Tibial nerve (tissue), 4 donors: ENCODE measurements around the gene ABHD15. TPM values are rescaled to one million over a fixed set of nuclear protein-coding genes. Genes with fewer than 3 reads are reported as not detected.

ENCODE experiments used
- DNase-seq, 2 donors: peaks; one replicate each; pipeline ENCODE4 v3.0.0-alpha.2; 2019; ENCODE audit warnings: low spot score in 2 of 2
- H3K27ac ChIP-seq, 4 donors: fragments of 200-600 bp; sonication (generic) in 3 of 4; one replicate each; pipeline ENCODE4 v1.5.1; 2017 to 2019; ENCODE audit warnings: mild to moderate bottlenecking in 1 of 4
- H3K27me3 ChIP-seq, 2 donors: fragments of 200-600 bp; sonication (generic) in 1 of 2; one replicate each; pipeline versions ENCODE4 v1.5.1 to v1.6.0; 2017 to 2019
- H3K36me3 ChIP-seq, 3 donors: fragments of 200-600 bp; sonication (generic); one replicate each; pipeline ENCODE4 v1.5.1; 2018 to 2019
- H3K4me1 ChIP-seq, 4 donors: fragments of 200-600 bp; sonication (generic) in 3 of 4; one replicate each; pipeline ENCODE4 v1.5.1; 2017 to 2019
- H3K4me3 ChIP-seq, 4 donors: fragments of 200-600 bp; sonication (generic) in 3 of 4; one replicate each; pipeline ENCODE4 v1.5.1; 2017 to 2019; ENCODE audit warnings: mild to moderate bottlenecking in 1 of 4, moderate library complexity in 1 of 4
- H3K9me3 ChIP-seq, 4 donors: fragments of 200-600 bp; sonication (generic) in 3 of 4; one replicate each; pipeline ENCODE4 v1.5.1; 2017 to 2019
- CTCF ChIP-seq, 5 experiments: fragments of 200-600 bp in 3 of 5; fragments of 450-650 bp in 2 of 5; sonication (generic) in 3 of 5; IDR thresholded peaks; one replicate each; pipeline ENCODE4 v1.5.1; 2016 to 2019; ENCODE audit warnings: antibody characterized with exemption in 5 of 5, mild to moderate bottlenecking in 3 of 5, moderate library complexity in 2 of 5
- EP300 ChIP-seq, 2 donors: sonication (generic); formaldehyde crosslinking; IDR thresholded peaks; one replicate each; pipeline ENCODE4 v1.6.1; 2017; ENCODE audit warnings: antibody characterized with exemption in 2 of 2, mild to moderate bottlenecking in 1 of 2
- POLR2A ChIP-seq, 2 donors: fragments of 450-650 bp; IDR thresholded peaks; one replicate each; pipeline ENCODE4 v1.6.1; 2017; ENCODE audit warnings: antibody characterized with exemption in 2 of 2, mild to moderate bottlenecking in 2 of 2, moderate library complexity in 2 of 2
- WGBS, 2 donors: methylation state at CpG; one replicate each; pipeline ENCODE4 v1.1.5; 2018; 5-methylcytosine and 5-hydroxymethylcytosine counted together
- total RNA-seq, 4 donors: library from RNA; depleted of rRNA; stranded (reverse); fragments of >200 nt; gene quantifications; one replicate each; pipeline ENCODE4 v1.1.0, GENCODE V29; 2016

The ABHD15 gene
- total RNA-seq, 4 donors from 2014 or later = 25.7 to 32.7 (median 30.3) TPM

- TF ChIP-seq POLR2A (IDR thresholded peaks at IDR 0.05) (no peak), CTCF (IDR thresholded peaks at IDR 0.05) (no peak), EP300 (IDR thresholded peaks at IDR 0.05) (no peak)
- Histone ChIP-seq H3K27ac (peak overlapping the region; percentile 80 to 95 (median 88)), H3K4me3 (peak overlapping the region; percentile 81 to 97 (median 92)), H3K9me3 (no peaks in the 10 kb centered on the region), H3K27me3 (no peaks in the 10 kb centered on the region), H3K36me3 (peaks cover 0 to 2% (median 0%) of the 10 kb centered on the region in 3 donors), H3K4me1 (peaks cover 0 to 90% (median 69%) of the 10 kb centered on the region in 4 donors)
- WGBS, 2 donors = 8 to 16% methylated on average over 5 to 8 of the region's 8 CpGs
- DNase-seq = no peak
Measured at GRCh38 chr17:29588017-29588561, 21.3 kb upstream of the ABHD15 start.

GRCh38 chr17:29587591-29587990 is 20.8 kb upstream of the ABHD15 start:
- DNase-seq = no peak
- no peaks in the 10 kb centered on the region for H3K9me3 ChIP-seq
- H3K36me3 ChIP-seq = peaks cover 0 to 7% (median 0%) of the 10 kb centered on the region in 3 donors
- no peak for TF ChIP-seq CTCF (IDR thresholded peaks at IDR 0.05)
- TF ChIP-seq POLR2A (IDR thresholded peaks at IDR 0.05) = no peak
- no peak for TF ChIP-seq EP300 (IDR thresholded peaks at IDR 0.05)
- 44 to 51% methylated on average over 6 of the region's 6 CpGs for WGBS, 2 donors
- H3K4me3 ChIP-seq = peak overlapping the region; percentile 81 to 97 (median 92)
- peak overlapping the region; percentile 32 to 95 (median 86) for H3K27ac ChIP-seq
- peaks cover 0 to 91% (median 68%) of the 10 kb centered on the region in 4 donors for H3K4me1 ChIP-seq
- H3K27me3 ChIP-seq = no peaks in the 10 kb centered on the region

DNA sequence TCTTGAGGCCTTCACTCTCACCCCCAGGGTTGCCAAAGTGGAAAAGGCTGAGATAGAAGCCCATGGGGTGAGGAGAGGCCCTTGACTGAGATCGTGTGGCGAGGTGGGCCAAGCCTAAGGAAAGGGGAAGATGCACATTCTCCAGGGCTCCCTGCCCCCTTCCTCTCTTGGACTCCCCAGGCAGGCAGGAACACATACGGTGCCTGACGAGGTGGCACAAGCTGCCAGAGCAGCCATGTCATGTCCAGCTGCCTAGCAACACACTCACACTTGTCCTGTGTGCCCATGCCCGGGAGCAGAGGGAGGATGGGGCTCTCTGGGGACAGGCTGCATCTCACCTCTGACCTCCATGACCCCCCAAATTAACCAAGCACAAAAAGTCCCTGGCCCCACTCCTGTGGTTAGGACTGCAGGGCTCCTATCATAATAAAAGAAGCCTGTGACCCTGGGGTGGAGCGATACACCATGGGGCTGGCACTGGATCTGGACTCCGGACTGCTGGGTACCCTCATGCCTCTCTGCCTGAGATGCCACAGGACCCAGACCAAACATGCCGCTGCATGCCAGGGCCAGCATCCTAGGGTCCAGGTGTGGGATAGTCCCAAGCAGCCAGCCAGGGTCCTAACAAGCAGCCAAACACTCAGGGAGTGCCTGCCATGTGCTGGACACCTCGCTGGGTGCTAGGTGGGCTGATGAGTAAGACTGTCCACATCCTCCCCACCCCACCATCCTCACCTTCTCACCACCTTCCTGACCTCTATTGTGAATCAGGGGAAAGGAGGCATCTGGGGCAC is 20.0 kb upstream of the ABHD15 start:
- no peaks in the 10 kb centered on the region for H3K9me3 ChIP-seq
- H3K4me3 ChIP-seq = peak overlapping the region in 3 of 4 donors; percentile 87 to 97 (median 96)
- H3K27me3 ChIP-seq = no peaks in the 10 kb centered on the region
- no peak for DNase-seq
- 48 to 52% methylated on average over 9 of the region's 9 CpGs for WGBS, 2 donors
- peak overlapping the region; percentile 32 to 95 (median 86) for H3K27ac ChIP-seq
- H3K36me3 ChIP-seq = peaks cover 0 to 15% (median 6%) of the 10 kb centered on the region in 3 donors
- no peak for TF ChIP-seq EP300 (IDR thresholded peaks at IDR 0.05)
- TF ChIP-seq CTCF (IDR thresholded peaks at IDR 0.05) = no peak
- no peak for TF ChIP-seq POLR2A (IDR thresholded peaks at IDR 0.05)
- H3K4me1 ChIP-seq = peaks cover 0 to 91% (median 63%) of the 10 kb centered on the region in 4 donors

DNA sequence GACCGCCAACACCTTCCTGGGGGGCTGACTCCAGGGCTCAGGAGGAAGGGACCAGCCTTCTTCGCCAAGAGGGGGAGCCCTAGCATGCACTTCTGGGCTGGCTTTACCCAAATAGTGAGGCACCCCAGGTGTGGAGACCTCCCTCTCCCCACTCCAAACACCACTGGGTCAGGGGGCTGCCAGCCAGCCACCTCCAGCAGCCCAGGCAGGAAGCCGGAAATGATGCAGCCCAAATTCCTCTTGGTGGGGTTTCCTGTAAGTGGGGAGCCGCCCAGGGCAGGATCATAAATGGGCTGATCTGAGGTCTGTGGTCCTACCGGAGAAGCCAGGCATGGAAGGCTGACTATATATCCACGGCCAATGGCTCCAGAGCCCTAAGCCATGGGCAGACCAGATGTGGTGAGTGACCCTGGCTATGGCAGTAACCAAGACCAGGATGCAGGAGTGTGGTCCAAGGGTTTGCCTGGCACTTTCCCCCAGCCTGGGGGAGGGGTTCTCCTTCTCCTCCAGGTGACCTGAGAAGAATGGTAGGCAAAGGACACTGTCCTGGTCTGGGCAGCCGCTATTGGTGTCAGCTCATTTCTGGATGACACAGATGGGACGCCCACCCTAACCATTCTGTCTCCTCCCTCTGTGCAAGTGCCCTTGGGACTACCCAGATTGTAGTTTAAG is 18.4 kb upstream of the ABHD15 start:
- TF ChIP-seq CTCF (IDR thresholded peaks at IDR 0.05) (peak in 2 of 5 experiments; percentile 17 to 23), POLR2A (IDR thresholded peaks at IDR 0.05) (peak in 1 of 2 donors; percentile 31), EP300 (IDR thresholded peaks at IDR 0.05) (no peak)
- Histone ChIP-seq H3K27me3 (no peaks in the 10 kb centered on the region), H3K4me3 (peak overlapping the region in 2 of 4 donors; percentile 16 to 37), H3K36me3 (peaks cover 3 to 26% (median 6%) of the 10 kb centered on the region in 3 donors), H3K27ac (peak overlapping the region; percentile 78 to 95 (median 86)), H3K4me1 (peaks cover 0 to 91% (median 53%) of the 10 kb centered on the region in 4 donors), H3K9me3 (no peaks in the 10 kb centered on the region)
- 55 to 56% methylated on average over 8 of the region's 8 CpGs for WGBS, 2 donors
- no peak for DNase-seq
